Prostate gland (tissue), 2 donors: ENCODE measurements around the gene XRRA1.

ENCODE experiments used
- CTCF ChIP-seq, 4 experiments: fragments of 200-600 bp in 2 of 4; fragments of 450-650 bp in 2 of 4; sonication (generic) in 2 of 4; IDR thresholded peaks; 1 replicate in 3 of 4; 2 replicates in 1 of 4; pipeline ENCODE4 v1.5.1; 2016 to 2019; ENCODE audit warnings: antibody characterized with exemption in 4 of 4, mild to moderate bottlenecking in 2 of 4, moderate library complexity in 2 of 4
- POLR2A ChIP-seq: fragments of 450-650 bp; IDR thresholded peaks from one replicate; pipeline ENCODE4 v1.6.1; 2016; ENCODE audit warnings: antibody characterized with exemption, mild to moderate bottlenecking

GRCh38 chr11:74981888-74982287, 33.0 kb upstream of the XRRA1 start:
- no peak for TF ChIP-seq CTCF (IDR thresholded peaks at IDR 0.05)
- no peak for TF ChIP-seq POLR2A
